HepG2 (cell line): Measurements from ENCODE around the gene WDR7. TPM values are rescaled to one million over a fixed set of nuclear protein-coding genes. Genes with fewer than 3 reads are reported as not detected.

Experiments used
- ATAC-seq: fragments of 200-7000 bp; cut with Tn5 transposase; 3 replicates; pipeline ENCODE4 v1.9.1; 2020; ENCODE audit warnings: mild to moderate bottlenecking, moderate library complexity
- BruUV-seq: library from RNA; stranded (reverse); fragments of 400-500 nt; replicated peaks from 2 replicates; lab custom pipeline; 2021; lab: Mats Ljungman, UMichigan
- CTCF ChIA-PET: fragments of 300-600 bp; formaldehyde crosslinking; extraction: SDS; loops from one replicate; lab custom pipeline; 2021; ENCODE audit warnings: low total read pairs, inconsistent platforms, low intra/inter-chr PET ratio; lab: Yijun Ruan, JAX
- POLR2A ChIA-PET: fragments of 350-600 bp; sonication (Branson Sonifier 250); formaldehyde crosslinking; loops from one replicate; lab custom pipeline; 2020; ENCODE audit warnings: antibody characterized with exemption, inconsistent platforms; lab: Yijun Ruan, JAX
- DNase-seq: peaks from one replicate; pipeline ENCODE4 v3.0.0-alpha.2; 2015; ENCODE audit warnings: low spot score
- FAIRE-seq: peaks from 3 replicates; lab custom pipeline; 2011; peaks lifted over from hg19 to GRCh38; lab: Jason Lieb, UNC
- H2AFZ ChIP-seq: one replicate; pipeline ENCODE4 v1.6.1; 2011; ENCODE audit warnings: low read length, inconsistent platforms
- H3K27ac ChIP-seq: fragments of 300-600 bp; 3 replicates; pipeline ENCODE4 v1.8.0; 2011; ENCODE audit warnings: mixed run types, mild to moderate bottlenecking, mixed read lengths, low read length, inconsistent platforms; ENCODE audit not compliant: insufficient read depth; ENCODE audit errors: extremely low read length
- H3K27me3 ChIP-seq, 2 experiments: fragments of 200-600 bp in 1 of 2; 2 replicates in 1 of 2; 3 replicates in 1 of 2; pipeline versions ENCODE4 v1.6.0 to v1.8.0; 2011; ENCODE audit warnings: low read length in 2 of 2, mild to moderate bottlenecking in 2 of 2, moderate library complexity in 2 of 2, inconsistent platforms in 1 of 2; ENCODE audit not compliant: insufficient read depth in 2 of 2, control insufficient read depth in 1 of 2
- H3K36me3 ChIP-seq, 2 experiments: fragments of 200-600 bp in 1 of 2; replicated peaks in 1 of 2; 2 replicates in 1 of 2; 3 replicates in 1 of 2; pipeline versions ENCODE4 v1.5.1 to v1.8.0; 2011; ENCODE audit warnings: low read length in 2 of 2, inconsistent platforms in 1 of 2; ENCODE audit not compliant: insufficient read depth in 2 of 2, control insufficient read depth in 1 of 2
- H3K4me1 ChIP-seq: 2 replicates; pipeline ENCODE4 v1.5.1; 2012; ENCODE audit warnings: low read length, inconsistent platforms; ENCODE audit not compliant: insufficient read depth
- H3K4me2 ChIP-seq: 2 replicates; pipeline ENCODE4 v1.6.0; 2011; ENCODE audit warnings: low read depth, low read length, inconsistent platforms
- H3K4me3 ChIP-seq, 3 experiments: fragments of 200-600 bp in 1 of 3; sonication (generic), shearing (Covaris generic) in 1 of 3; replicated peaks in 1 of 3; 2 replicates each; pipeline ENCODE4 v1.5.1; 2011 to 2016; ENCODE audit warnings: low read length in 3 of 3, inconsistent platforms in 2 of 3, low read depth in 2 of 3, mild to moderate bottlenecking in 2 of 3, control low read depth in 1 of 3, mixed read lengths in 1 of 3; ENCODE audit not compliant: insufficient read depth in 1 of 3
- H3K79me2 ChIP-seq: one replicate; pipeline ENCODE4 v1.6.1; 2011; ENCODE audit warnings: low read length, inconsistent platforms; ENCODE audit not compliant: insufficient read depth
- H3K9ac ChIP-seq: 2 replicates; pipeline ENCODE4 v1.6.0; 2011; ENCODE audit warnings: mild to moderate bottlenecking, low read depth, low read length, inconsistent platforms; ENCODE audit not compliant: insufficient read depth
- H3K9me3 ChIP-seq: 2 replicates; pipeline ENCODE4 v1.5.1; 2012; ENCODE audit warnings: mild to moderate bottlenecking, low read length
- H4K20me1 ChIP-seq: 2 replicates; pipeline ENCODE4 v1.6.0; 2011; ENCODE audit warnings: inconsistent platforms, mild to moderate bottlenecking, low read length, moderate library complexity; ENCODE audit not compliant: insufficient read depth
- ADNP ChIP-seq: sonication (generic); formaldehyde crosslinking; IDR thresholded peaks from 2 replicates; pipeline ENCODE4 v1.4.0; 2020; ENCODE audit warnings: missing genetic modification reagents
- CSRNP2 ChIP-seq: sonication (generic); formaldehyde crosslinking; conservative IDR thresholded peaks from 2 replicates; pipeline ENCODE4 v1.8.0; 2022; ENCODE audit warnings: low read depth, missing genetic modification reagents
- DBP ChIP-seq: sonication (generic); formaldehyde crosslinking; IDR thresholded peaks from 2 replicates; pipeline ENCODE4 v1.4.0; 2020; ENCODE audit warnings: missing genetic modification reagents; ENCODE audit errors: not compliant biosample characterization
- GABPB1 ChIP-seq: IDR thresholded peaks from 2 replicates; pipeline ENCODE4 v1.6.1; 2016; ENCODE audit warnings: mild to moderate bottlenecking, missing genetic modification reagents, moderate library complexity, missing compliant biosample characterization
- GATAD1 ChIP-seq: IDR thresholded peaks from 2 replicates; pipeline ENCODE4 v1.6.1; 2016; ENCODE audit warnings: missing genetic modification reagents, missing compliant biosample characterization
- HNRNPLL ChIP-seq: fragments of 200-400 bp; formaldehyde crosslinking; IDR thresholded peaks from 2 replicates; pipeline ENCODE4 v1.6.1; 2017; ENCODE audit warnings: mild to moderate bottlenecking, low read depth, low read length; ENCODE audit not compliant: poor library complexity, severe bottlenecking
- MXD4 ChIP-seq: IDR thresholded peaks from 2 replicates; pipeline ENCODE4 v1.6.1; 2016; ENCODE audit warnings: mild to moderate bottlenecking, missing biosample characterization, missing genetic modification reagents
- SAFB2 ChIP-seq: sonication (generic); formaldehyde crosslinking; IDR thresholded peaks from 2 replicates; pipeline ENCODE4 v1.5.1; 2020; ENCODE audit warnings: missing genetic modification reagents, low read depth, mild to moderate bottlenecking, borderline replicate concordance
- SKI ChIP-seq: fragments of 450-650 bp; IDR thresholded peaks from one replicate; pipeline ENCODE4 v1.6.1; 2018; ENCODE audit warnings: mild to moderate bottlenecking; ENCODE audit not compliant: partially characterized antibody
- SNAPC2 ChIP-seq: sonication (generic); formaldehyde crosslinking; IDR thresholded peaks from 2 replicates; pipeline ENCODE4 v1.8.1; 2022; ENCODE audit warnings: mild to moderate bottlenecking, missing genetic modification reagents
- TGIF2 ChIP-seq: IDR thresholded peaks from 2 replicates; pipeline ENCODE4 v1.6.1; 2016; ENCODE audit warnings: control low read depth, missing compliant biosample characterization
- ZC3H4 ChIP-seq: sonication (generic); formaldehyde crosslinking; IDR thresholded peaks from 2 replicates; pipeline ENCODE4 v1.4.0; 2020; ENCODE audit warnings: missing genetic modification reagents, borderline replicate concordance
- ZNF317 ChIP-seq: sonication (generic); formaldehyde crosslinking; IDR thresholded peaks from 2 replicates; pipeline ENCODE4 v1.5.0; 2020; ENCODE audit warnings: mild to moderate bottlenecking, missing genetic modification reagents
- ZNF552 ChIP-seq: sonication (generic); formaldehyde crosslinking; IDR thresholded peaks from 2 replicates; pipeline ENCODE4 v1.9.0; 2022; ENCODE audit warnings: missing genetic modification reagents, mild to moderate bottlenecking, borderline replicate concordance
- ZNF614 ChIP-seq: IDR thresholded peaks from 2 replicates; pipeline ENCODE4 v1.6.1; 2018; ENCODE audit warnings: missing biosample characterization, missing genetic modification reagents, inconsistent platforms, borderline replicate concordance
- ZNF670 ChIP-seq: sonication (generic); formaldehyde crosslinking; IDR thresholded peaks from 2 replicates; pipeline ENCODE4 v1.8.0; 2022; ENCODE audit warnings: mild to moderate bottlenecking, missing genetic modification reagents, borderline replicate concordance
- ZNF83 ChIP-seq: sonication (generic); formaldehyde crosslinking; IDR thresholded peaks from 2 replicates; pipeline ENCODE4 v1.4.0; 2020; ENCODE audit warnings: missing genetic modification reagents, mild to moderate bottlenecking, borderline replicate concordance
- WGBS: methylation state at CpG from one replicate; pipeline ENCODE4 v1.1.6; 2017; ENCODE audit warnings: low lambda C conversion rate; 5-methylcytosine and 5-hydroxymethylcytosine counted together
- in situ Hi-C: cut with HindIII; loops from 2 replicates; pipeline ENCODE4 v1.10.0; 2017; ENCODE audit warnings: low pct_unique_long_range_greater_than_20kb; ENCODE audit not compliant: extremely low pct_ligation_motif_present
- intact Hi-C: fragments of 100-400 bp; cut with micrococcal nuclease; formaldehyde crosslinking; loops from one replicate; pipeline ENCODE4 v1.10.0; 2022; ENCODE audit not compliant: unreplicated experiment
- polyA plus RNA-seq, 8 experiments: library from polyadenylated mRNA; depleted of rRNA in 3 of 8; stranded (reverse) in 7 of 8; unstranded in 1 of 8; fragments of >200 nt; fragmentation: Illumina TruSeq in 4 of 8; extraction: Trizol in 4 of 8; gene quantifications; 2 replicates each; pipeline versions ENCODE4 v1.2.1 to v1.2.3, GENCODE V29; 2011 to 2016; ENCODE audit warnings: low read depth in 4 of 8, missing spikeins in 1 of 8, mixed read lengths in 1 of 8; ENCODE audit not compliant: insufficient read depth in 1 of 8
- total RNA-seq, 5 experiments: library from RNA; depleted of rRNA; stranded (reverse); fragments of >200 nt; fragmentation: Illumina TruSeq; extraction: Trizol; gene quantifications; 2 replicates each; pipeline ENCODE4 v1.2.3, GENCODE V29; 2016; ENCODE audit warnings: low read depth in 1 of 5
- TF ChIP-seq, protein P1 (sequence below): sonication (generic); formaldehyde crosslinking; IDR thresholded peaks from 2 replicates; pipeline ENCODE4 v1.5.0; 2020; ENCODE audit warnings: mild to moderate bottlenecking, missing genetic modification reagents

Gene WDR7
- total and polyA plus RNA-seq, 2 of the 13 experiments (the other 11 are each of a cell fraction or from before 2014, with no cell fraction given) = 2.0 to 7.8 TPM

GRCh38 chr18:56637711-56638231 is 13.4 kb upstream of the WDR7 start:
- ChIA-PET CTCF (no interaction called here), POLR2A (interaction anchor here (1.1 to 3.4 kb wide), 2 partner anchors 13 to 23 kb away, joined by 5 to 32 read pairs; partner anchors contain the start of gene WDR7)
- in situ Hi-C loops (no loop called here), intact Hi-C loops (loop anchor here (1.0 kb wide), 1 partner anchor 14 kb away; the partner anchor contains the start of gene WDR7)
- peak; percentile 38 for ATAC-seq
- DNase-seq = no peak
- WGBS = 2% methylated on average over 14 of the region's 18 CpGs
- Histone ChIP-seq H2AFZ (no peak overlapping the region), H3K36me3 (peaks cover 3 to 8% of the 10 kb centered on the region in 2 experiments; a peak in 3 of 5 replicates), H4K20me1 (peaks cover 23% of the 10 kb centered on the region), H3K4me2 (peak overlapping the region; percentile 79), H3K27me3 (no peaks in the 10 kb centered on the region; a peak in 1 of 5 replicates), H3K79me2 (peaks cover 54% of the 10 kb centered on the region), H3K27ac (peak overlapping the region; percentile 97), H3K9me3 (no peaks in the 10 kb centered on the region), H3K4me3 (peak overlapping the region; percentile 96 to 99 (median 99)), H3K4me1 (peaks cover 49% of the 10 kb centered on the region), H3K9ac (peak overlapping the region; percentile 98)
- no TSS peak for BruUV-seq
- no peak for FAIRE-seq
- TF ChIP-seq SAFB2 (CRISPR knock-in tag) (no peak), ZNF614 (CRISPR knock-in tag) (0 out of 2 replicates have a peak, but pooled peaks have one; percentile 2), GATAD1 (CRISPR knock-in tag) (no peak), GABPB1 (CRISPR knock-in tag) (no peak), ADNP (CRISPR knock-in tag) (no peak), ZNF317 (CRISPR knock-in tag) (no peak), DBP (CRISPR knock-in tag) (no peak), MXD4 (CRISPR knock-in tag) (no peak), ZC3H4 (CRISPR knock-in tag) (no peak), ZNF552 (CRISPR knock-in tag) (no peak), CSRNP2 (no peak), ZNF83 (CRISPR knock-in tag) (no peak), SNAPC2 (CRISPR knock-in tag) (no peak), HNRNPLL (no peak), TGIF2 (CRISPR knock-in tag) (peak; percentile 21; the same call in 1 of the 2 replicates), SKI (no peak), ZNF670 (peak; percentile 47; the same call in 1 of the 2 replicates)
- TF ChIP-seq, protein P1, sequence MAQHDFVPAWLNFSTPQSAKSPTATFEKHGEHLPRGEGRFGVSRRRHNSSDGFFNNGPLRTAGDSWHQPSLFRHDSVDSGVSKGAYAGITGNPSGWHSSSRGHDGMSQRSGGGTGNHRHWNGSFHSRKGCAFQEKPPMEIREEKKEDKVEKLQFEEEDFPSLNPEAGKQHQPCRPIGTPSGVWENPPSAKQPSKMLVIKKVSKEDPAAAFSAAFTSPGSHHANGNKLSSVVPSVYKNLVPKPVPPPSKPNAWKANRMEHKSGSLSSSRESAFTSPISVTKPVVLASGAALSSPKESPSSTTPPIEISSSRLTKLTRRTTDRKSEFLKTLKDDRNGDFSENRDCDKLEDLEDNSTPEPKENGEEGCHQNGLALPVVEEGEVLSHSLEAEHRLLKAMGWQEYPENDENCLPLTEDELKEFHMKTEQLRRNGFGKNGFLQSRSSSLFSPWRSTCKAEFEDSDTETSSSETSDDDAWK (CRISPR knock-in tag) = no peak
